Endothelial cell of umbilical vein (primary cell): ENCODE measurements around the gene GSE1.

ENCODE experiments used
- CTCF ChIP-seq, 2 donors: IDR thresholded peaks; 1 replicate in 1 of 2; 2 replicates in 1 of 2; pipeline ENCODE4 v1.5.1; 2011; ENCODE audit warnings: low read length in 2 of 2, mild to moderate bottlenecking in 2 of 2, moderate library complexity in 2 of 2, control low read depth in 1 of 2, inconsistent platforms in 1 of 2, low read depth in 1 of 2; ENCODE audit not compliant: insufficient read depth in 1 of 2; ENCODE audit errors: extremely low read depth in 1 of 2
- MAX ChIP-seq: IDR thresholded peaks from 2 replicates; pipeline ENCODE4 v1.6.1; 2011; ENCODE audit not compliant: insufficient read depth, insufficient read length
- MYC ChIP-seq: IDR thresholded peaks from one replicate; pipeline ENCODE4 v1.6.1; 2011; ENCODE audit warnings: mild to moderate bottlenecking, low read depth, low read length
- POLR2A ChIP-seq: IDR thresholded peaks from 2 replicates; pipeline ENCODE4 v1.6.1; 2012; ENCODE audit warnings: low read depth, mild to moderate bottlenecking, control low read depth, low read length
- POLR2AphosphoS5 ChIP-seq: IDR thresholded peaks from 2 replicates; pipeline ENCODE4 v1.6.1; 2012; ENCODE audit warnings: low read depth, mild to moderate bottlenecking, control low read depth, low read length, moderate library complexity; ENCODE audit not compliant: insufficient read depth

- no peak for TF ChIP-seq CTCF (IDR thresholded peaks at IDR 0.05; ENCODE audit: extremely low read depth in 1 of 2, insufficient read depth in 1 of 2, low read depth in 1 of 2, low read length in 2 of 2)
- TF ChIP-seq POLR2A, result no peak
- no peak for TF ChIP-seq MAX
- TF ChIP-seq POLR2AphosphoS5, result no peak
- TF ChIP-seq MYC, result no peak
Measured at GRCh38 chr16:85724126-85724879, 111.2 kb downstream of the GSE1 start.
